WERI-Rb-1 (cell line): Measurements from ENCODE around the gene TPI1.
A peak's percentile ranks its signal among the peaks of the same experiment; 100 is the strongest.

Experiments used
- DNase-seq: peaks from one replicate; pipeline ENCODE4 v3.0.0-alpha.2; 2020
- H3K27ac ChIP-seq: fragments of 250-450 bp; sonication (Bioruptor Pico); 2 replicates; pipeline ENCODE4 v1.5.1; 2020; ENCODE audit warnings: mild to moderate bottlenecking, moderate library complexity
- H3K27me3 ChIP-seq: fragments of 250-450 bp; sonication (Bioruptor Pico); 2 replicates; pipeline ENCODE4 v1.5.1; 2021; ENCODE audit warnings: mild to moderate bottlenecking, low read depth, moderate library complexity; ENCODE audit not compliant: insufficient read depth, severe bottlenecking
- H3K36me3 ChIP-seq: fragments of 250-450 bp; sonication (Bioruptor Pico); 2 replicates; pipeline ENCODE4 v1.5.1; 2020; ENCODE audit warnings: mild to moderate bottlenecking, moderate library complexity
- H3K4me3 ChIP-seq: 2 replicates; pipeline ENCODE4 v1.5.1; 2011; ENCODE audit warnings: low read depth, mild to moderate bottlenecking, control low read depth, low read length
- H3K9me3 ChIP-seq: fragments of 250-450 bp; sonication (Bioruptor Pico); 2 replicates; pipeline ENCODE4 v1.5.1; 2021; ENCODE audit warnings: mild to moderate bottlenecking, moderate library complexity; ENCODE audit not compliant: severe bottlenecking
- TF ChIP-seq, protein P1 (sequence below): IDR thresholded peaks from 2 replicates; pipeline ENCODE4 v1.5.1; 2011; ENCODE audit warnings: low read depth, mild to moderate bottlenecking, control low read depth, inconsistent platforms, low read length

Gene TPI1

DNA sequence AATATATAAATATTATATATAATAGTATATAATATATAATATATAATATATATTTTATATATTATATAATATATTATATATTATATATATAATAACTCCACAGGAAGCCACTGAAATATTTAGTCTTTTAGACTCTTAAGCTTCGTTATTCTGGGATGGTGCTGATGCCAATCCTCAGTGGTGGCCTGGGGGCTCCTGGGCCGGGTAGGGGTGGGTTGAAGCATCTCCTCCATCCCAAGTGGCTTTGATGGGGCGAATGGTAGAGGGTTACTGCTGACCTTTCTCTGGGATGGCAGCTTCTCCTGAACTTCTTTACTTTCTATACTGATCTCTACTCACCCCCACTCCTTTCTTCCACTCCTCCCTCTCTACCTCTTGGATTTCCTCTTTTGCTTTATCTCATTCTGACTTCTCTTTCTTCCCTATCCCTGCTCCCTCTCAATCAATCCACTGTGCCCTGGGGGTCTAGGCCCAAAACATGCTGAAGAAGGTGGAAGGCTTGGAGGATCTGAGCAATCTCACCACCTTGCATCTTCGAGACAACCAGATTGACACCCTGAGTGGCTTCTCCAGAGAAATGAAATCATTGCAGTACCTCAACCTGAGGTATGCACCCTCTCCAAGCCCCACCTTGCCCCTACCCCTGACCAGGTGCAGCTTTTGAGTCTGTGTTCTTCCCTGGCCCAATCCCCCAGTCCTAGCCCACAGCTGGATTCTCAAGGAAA is 42.3 kb downstream of the TPI1 start:
- Histone ChIP-seq H3K9me3 (no peaks in the 10 kb centered on the region), H3K27ac (no peak overlapping the region), H3K36me3 (peaks cover 1% of the 10 kb centered on the region; the same call in 1 of the 2 replicates), H3K27me3 (no peaks in the 10 kb centered on the region), H3K4me3 (no peak overlapping the region)
- TF ChIP-seq, protein P1, sequence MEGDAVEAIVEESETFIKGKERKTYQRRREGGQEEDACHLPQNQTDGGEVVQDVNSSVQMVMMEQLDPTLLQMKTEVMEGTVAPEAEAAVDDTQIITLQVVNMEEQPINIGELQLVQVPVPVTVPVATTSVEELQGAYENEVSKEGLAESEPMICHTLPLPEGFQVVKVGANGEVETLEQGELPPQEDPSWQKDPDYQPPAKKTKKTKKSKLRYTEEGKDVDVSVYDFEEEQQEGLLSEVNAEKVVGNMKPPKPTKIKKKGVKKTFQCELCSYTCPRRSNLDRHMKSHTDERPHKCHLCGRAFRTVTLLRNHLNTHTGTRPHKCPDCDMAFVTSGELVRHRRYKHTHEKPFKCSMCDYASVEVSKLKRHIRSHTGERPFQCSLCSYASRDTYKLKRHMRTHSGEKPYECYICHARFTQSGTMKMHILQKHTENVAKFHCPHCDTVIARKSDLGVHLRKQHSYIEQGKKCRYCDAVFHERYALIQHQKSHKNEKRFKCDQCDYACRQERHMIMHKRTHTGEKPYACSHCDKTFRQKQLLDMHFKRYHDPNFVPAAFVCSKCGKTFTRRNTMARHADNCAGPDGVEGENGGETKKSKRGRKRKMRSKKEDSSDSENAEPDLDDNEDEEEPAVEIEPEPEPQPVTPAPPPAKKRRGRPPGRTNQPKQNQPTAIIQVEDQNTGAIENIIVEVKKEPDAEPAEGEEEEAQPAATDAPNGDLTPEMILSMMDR, result no peak
- no peak for DNase-seq

DNA sequence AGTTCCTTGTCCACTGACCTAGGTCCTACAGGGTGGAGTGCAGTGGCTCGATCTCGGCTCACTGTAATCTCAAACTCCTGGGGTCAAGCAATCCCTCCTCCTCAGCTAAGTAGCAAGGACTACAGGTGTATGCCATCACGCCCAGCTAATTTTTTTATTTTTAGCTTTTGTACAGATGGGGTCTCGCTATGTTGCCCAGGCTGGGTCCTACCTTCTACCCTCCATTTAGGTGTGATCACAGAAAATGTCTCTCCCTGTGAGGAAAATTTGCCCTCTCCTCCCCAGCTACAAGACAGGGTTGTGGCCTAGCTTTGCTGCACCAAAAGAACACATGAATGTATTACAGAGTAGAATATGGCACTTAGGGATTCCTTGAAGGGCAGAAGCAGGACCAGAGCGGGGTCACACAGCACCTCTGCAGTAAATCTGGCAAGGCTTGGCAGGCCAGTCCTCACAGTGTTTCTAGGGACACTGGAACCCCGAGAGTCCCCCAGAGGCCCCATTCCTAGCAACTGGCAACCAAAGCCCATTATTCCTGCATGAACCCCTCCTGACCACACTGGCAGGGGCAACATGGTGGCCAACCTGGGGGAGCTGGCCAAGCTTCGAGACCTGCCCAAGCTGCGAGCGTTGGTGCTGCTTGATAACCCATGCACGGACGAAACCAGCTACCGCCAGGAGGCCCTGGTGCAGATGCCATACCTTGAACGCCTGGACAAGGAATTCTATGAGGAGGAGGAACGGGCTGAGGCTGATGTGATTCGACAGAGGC is 45.0 kb downstream of the TPI1 start:
- Histone ChIP-seq H3K36me3 (peaks cover 26% of the 10 kb centered on the region), H3K27me3 (no peaks in the 10 kb centered on the region), H3K9me3 (no peaks in the 10 kb centered on the region), H3K27ac (no peak overlapping the region), H3K4me3 (no peak overlapping the region)
- no peak for DNase-seq
- TF ChIP-seq, protein P1, result no peak

DNA sequence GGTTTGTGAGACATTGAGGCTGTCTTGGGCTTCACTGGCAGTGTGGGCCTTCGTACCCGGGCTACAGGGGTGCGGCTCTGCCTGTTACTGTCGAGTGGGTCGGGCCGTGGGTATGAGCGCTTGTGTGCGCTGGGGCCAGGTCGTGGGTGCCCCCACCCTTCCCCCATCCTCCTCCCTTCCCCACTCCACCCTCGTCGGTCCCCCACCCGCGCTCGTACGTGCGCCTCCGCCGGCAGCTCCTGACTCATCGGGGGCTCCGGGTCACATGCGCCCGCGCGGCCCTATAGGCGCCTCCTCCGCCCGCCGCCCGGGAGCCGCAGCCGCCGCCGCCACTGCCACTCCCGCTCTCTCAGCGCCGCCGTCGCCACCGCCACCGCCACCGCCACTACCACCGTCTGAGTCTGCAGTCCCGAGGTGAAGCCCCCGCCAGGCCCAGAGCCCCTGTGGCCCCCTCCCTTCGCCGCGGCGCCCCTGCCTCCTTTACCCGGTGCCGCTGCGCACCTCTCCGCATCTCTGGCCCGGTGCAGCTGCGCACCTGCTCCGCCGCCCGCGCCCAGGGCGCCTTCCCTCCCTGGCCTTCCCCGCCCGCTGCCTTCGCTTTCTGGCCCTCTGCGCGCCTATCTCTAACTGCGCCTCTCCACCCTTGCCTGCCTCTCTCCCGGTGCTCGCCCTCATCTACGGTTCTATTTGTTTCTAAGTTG is 47.1 kb downstream of the TPI1 start, which contains the start of gene ENO2:
TSS of gene ENO2 (plus strand) at position 335 of the 701 bp plus-strand sequence. CDS start 1,253 bp downstream, outside the sequence.
- H3K36me3 ChIP-seq, result peaks cover 45% of the 10 kb centered on the region
- DNase-seq, result peak; percentile 75
- no peaks in the 10 kb centered on the region for H3K9me3 ChIP-seq
- peak within 1 kb of the TSS; percentile 78 for H3K4me3 ChIP-seq
- peak within 1 kb of the TSS; percentile 89 for H3K27ac ChIP-seq
- TF ChIP-seq, protein P1, result no peak
- H3K27me3 ChIP-seq, result no peaks in the 10 kb centered on the region

- Histone ChIP-seq H3K27me3 (no peaks in the 10 kb centered on the region), H3K4me3 (peak overlapping the region; percentile 78), H3K9me3 (no peaks in the 10 kb centered on the region), H3K36me3 (peaks cover 51% of the 10 kb centered on the region), H3K27ac (peak overlapping the region; percentile 89)
- DNase-seq, result peak; percentile 96
- TF ChIP-seq, protein P1, result no peak
Measured at GRCh38 chr12:6914947-6915788, 47.8 kb downstream of the TPI1 start.

DNA sequence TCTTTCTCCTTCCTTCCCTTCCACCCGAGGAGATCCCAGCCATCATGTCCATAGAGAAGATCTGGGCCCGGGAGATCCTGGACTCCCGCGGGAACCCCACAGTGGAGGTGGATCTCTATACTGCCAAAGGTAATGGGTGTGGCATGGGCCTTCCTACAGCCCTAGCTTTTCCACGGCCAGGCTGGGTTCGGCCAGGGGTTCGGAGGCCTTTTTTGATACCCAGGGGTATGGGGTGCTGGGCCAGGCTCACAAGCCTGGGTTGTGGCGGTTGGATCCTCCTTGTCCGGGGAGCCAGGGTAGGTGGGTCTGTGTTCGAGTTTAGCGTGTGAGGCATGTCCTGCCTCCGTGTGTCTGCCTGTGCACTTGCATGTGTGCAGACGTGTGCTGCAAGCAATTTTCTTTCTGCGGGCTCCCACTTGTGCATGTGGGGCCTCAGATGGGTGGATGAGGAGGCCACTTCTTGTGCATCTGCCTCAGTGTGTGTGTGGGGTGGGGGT is 48.5 kb downstream of the TPI1 start:
- TF ChIP-seq, protein P1, result no peak
- Histone ChIP-seq H3K27me3 (no peaks in the 10 kb centered on the region), H3K27ac (peak overlapping the region; percentile 76), H3K9me3 (no peaks in the 10 kb centered on the region), H3K4me3 (peak overlapping the region; percentile 78), H3K36me3 (peaks cover 57% of the 10 kb centered on the region)
- DNase-seq, result no peak
